ENCODE results near the gene PIERCE2.

GRCh38 chr15:55403531-55403930, 4.8 kb upstream of the PIERCE2 start:
- no peak for TF ChIP-seq POLR2AphosphoS5 (IDR thresholded peaks at IDR 0.05)
- no peak for TF ChIP-seq POLR2A (IDR thresholded peaks at IDR 0.05)
- TF ChIP-seq CTCF (IDR thresholded peaks at IDR 0.05), result no peak

Data from breast epithelium (tissue), 3 donors.